ACC112 (cell line): Measurements from ENCODE around the gene RECQL5.

Experiments
- H2AFZ ChIP-seq: fragments of 200-600 bp; sonication (generic); one replicate; pipeline ENCODE4 v1.6.0; 2017; ENCODE audit warnings: antibody characterized with exemption, low read length; ENCODE audit not compliant: unreplicated experiment
- H3K27ac ChIP-seq: fragments of 200-600 bp; sonication (generic); 2 replicates; pipeline ENCODE4 v1.5.1; 2014; ENCODE audit warnings: low read depth, mild to moderate bottlenecking, antibody characterized with exemption, low read length, moderate library complexity
- H3K27me3 ChIP-seq: fragments of 200-600 bp; sonication (generic); 2 replicates; pipeline ENCODE4 v1.6.1; 2014; ENCODE audit warnings: mild to moderate bottlenecking, antibody characterized with exemption, low read length, moderate library complexity, mixed read lengths; ENCODE audit not compliant: insufficient read depth
- H3K36me3 ChIP-seq: fragments of 200-600 bp; sonication (generic); 2 replicates; pipeline ENCODE4 v1.6.1; 2016; ENCODE audit warnings: mild to moderate bottlenecking, antibody characterized with exemption, low read length, moderate library complexity, mixed read lengths; ENCODE audit not compliant: insufficient read depth
- H3K4me1 ChIP-seq: fragments of 200-600 bp; sonication (generic); one replicate; pipeline ENCODE4 v1.6.1; 2016; ENCODE audit warnings: low read length, mixed read lengths; ENCODE audit not compliant: insufficient read depth, unreplicated experiment, control insufficient read depth
- H3K4me3 ChIP-seq: fragments of 200-600 bp; sonication (generic); 2 replicates; pipeline ENCODE4 v1.5.1; 2014; ENCODE audit warnings: mild to moderate bottlenecking, low read depth, low read length
- H3K79me2 ChIP-seq: fragments of 200-600 bp; sonication (generic); one replicate; pipeline ENCODE4 v1.6.0; 2016; ENCODE audit warnings: low read length; ENCODE audit not compliant: control insufficient read depth, unreplicated experiment, insufficient read depth

RECQL5 gene

GRCh38 chr17:75666959-75667790, at the start of gene RECQL5, which contains the start of gene SAP30BP:
Gene RECQL5 (minus strand): TSS chr17:75667154. CDS start chr17:75666557, 597 bp downstream.
Gene SAP30BP (plus strand): TSS chr17:75667338. CDS start chr17:75667373, 35 bp downstream.
- peak within 1 kb of the TSS; percentile 99 for H3K4me3 ChIP-seq
- no peaks in the 10 kb centered on the region for H3K27me3 ChIP-seq
- peak within 1 kb of the TSS; percentile 87 for H2AFZ ChIP-seq
- peaks cover 14% of the 10 kb centered on the region for H3K4me1 ChIP-seq
- H3K27ac ChIP-seq = peak within 1 kb of the TSS; percentile 78
- H3K36me3 ChIP-seq = peaks cover 15% of the 10 kb centered on the region; the same call in 1 of the 2 replicates
- H3K79me2 ChIP-seq = peaks cover 64% of the 10 kb centered on the region

- H3K27ac ChIP-seq = no peak overlapping the region
- H2AFZ ChIP-seq = no peak overlapping the region
- peaks cover 3% of the 10 kb centered on the region for H3K4me1 ChIP-seq
- no peaks in the 10 kb centered on the region for H3K36me3 ChIP-seq
- no peaks in the 10 kb centered on the region for H3K27me3 ChIP-seq
- H3K4me3 ChIP-seq = no peak overlapping the region
- H3K79me2 ChIP-seq = no peaks in the 10 kb centered on the region
Measured at GRCh38 chr17:75712446-75712845, 45.5 kb upstream of the RECQL5 start.

DNA sequence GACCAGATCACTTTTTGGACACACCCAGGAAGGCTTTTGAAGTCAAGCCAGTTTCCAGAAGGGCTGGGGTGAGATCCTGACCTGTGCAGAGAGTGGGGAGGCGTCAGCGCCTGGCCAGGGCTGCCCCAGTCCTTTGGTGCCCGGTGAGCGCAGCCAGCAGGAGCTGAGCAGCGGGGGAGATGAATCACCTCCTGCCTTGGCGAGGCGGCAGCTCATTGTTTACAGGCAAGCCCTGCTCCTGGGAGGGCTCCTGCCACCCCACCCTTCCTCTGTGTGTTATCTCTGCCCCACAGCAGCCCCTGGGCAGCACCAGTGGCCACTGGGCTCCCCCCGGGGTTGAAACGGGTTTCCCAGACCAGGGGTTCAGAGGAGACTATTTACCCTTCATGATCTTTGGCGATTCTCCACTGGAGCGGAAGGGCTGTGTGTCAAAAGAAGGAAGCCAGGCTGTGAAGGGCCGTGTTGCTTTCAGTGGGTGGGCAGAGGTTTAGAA, 40.2 kb upstream of the RECQL5 start:
- no peaks in the 10 kb centered on the region for H3K27me3 ChIP-seq
- H3K27ac ChIP-seq = peak overlapping the region; percentile 9
- no peak overlapping the region for H3K4me3 ChIP-seq
- peaks cover 27% of the 10 kb centered on the region; the same call in 1 of the 2 replicates for H3K36me3 ChIP-seq
- H2AFZ ChIP-seq = no peak overlapping the region
- H3K79me2 ChIP-seq = no peaks in the 10 kb centered on the region
- H3K4me1 ChIP-seq = peaks cover 23% of the 10 kb centered on the region

- H3K4me1 ChIP-seq = peaks cover 23% of the 10 kb centered on the region
- H3K4me3 ChIP-seq = no peak overlapping the region
- H2AFZ ChIP-seq = no peak overlapping the region
- no peaks in the 10 kb centered on the region for H3K27me3 ChIP-seq
- H3K27ac ChIP-seq = no peak overlapping the region
- H3K79me2 ChIP-seq = no peaks in the 10 kb centered on the region
- H3K36me3 ChIP-seq = peaks cover 33% of the 10 kb centered on the region; the same call in 1 of the 2 replicates
Measured at GRCh38 chr17:75706042-75706728, 39.2 kb upstream of the RECQL5 start.

DNA sequence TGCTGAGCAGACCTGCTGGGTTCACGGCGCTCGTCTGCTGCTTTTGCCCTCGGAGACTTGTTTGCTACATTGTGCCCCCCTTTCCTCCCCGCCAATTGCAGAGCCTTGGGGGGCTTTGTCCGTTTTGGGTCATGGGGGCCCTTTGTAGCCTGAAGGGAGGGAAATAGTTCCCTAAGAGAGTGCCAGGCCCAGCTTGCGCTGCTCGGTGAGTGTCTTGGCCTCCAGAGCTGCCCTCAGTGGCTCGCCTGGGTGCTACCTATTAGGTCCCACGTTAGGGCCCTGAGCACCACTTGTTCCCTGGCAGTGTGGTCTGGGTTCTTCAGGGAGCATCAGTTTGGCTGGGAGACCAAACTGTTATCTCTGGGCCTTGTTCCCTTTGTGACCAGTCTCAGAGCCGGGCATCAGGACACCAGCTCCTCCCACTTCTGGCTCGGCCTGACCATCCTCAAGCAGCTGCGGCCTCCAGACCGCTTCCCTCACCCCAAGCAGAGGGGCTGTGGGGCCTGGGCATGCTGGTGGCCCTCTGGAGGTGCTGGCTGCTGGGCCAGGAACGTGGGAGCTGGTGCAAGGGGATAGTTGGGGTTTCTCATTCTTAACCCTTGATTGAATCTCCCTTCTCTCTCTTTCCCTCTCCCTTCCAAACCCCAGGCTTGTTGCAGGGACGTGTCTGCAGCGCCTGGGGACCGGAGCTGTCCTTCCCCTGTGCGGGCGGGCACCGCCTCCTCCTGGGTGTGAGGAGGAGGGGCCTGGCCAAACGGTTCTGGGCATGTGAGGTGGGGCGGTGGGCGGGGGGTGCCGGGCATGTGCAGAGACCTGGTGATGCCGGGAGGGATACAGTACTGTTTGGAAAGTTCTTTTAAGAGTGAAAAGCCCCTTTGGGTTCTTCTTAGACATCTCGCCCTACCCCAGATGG, 38.3 kb upstream of the RECQL5 start:
- no peak overlapping the region for H3K27ac ChIP-seq
- H2AFZ ChIP-seq = no peak overlapping the region
- peaks cover 31% of the 10 kb centered on the region for H3K4me1 ChIP-seq
- no peak overlapping the region for H3K4me3 ChIP-seq
- no peaks in the 10 kb centered on the region for H3K79me2 ChIP-seq
- H3K27me3 ChIP-seq = no peaks in the 10 kb centered on the region
- H3K36me3 ChIP-seq = peaks cover 40% of the 10 kb centered on the region; the same call in 1 of the 2 replicates

DNA sequence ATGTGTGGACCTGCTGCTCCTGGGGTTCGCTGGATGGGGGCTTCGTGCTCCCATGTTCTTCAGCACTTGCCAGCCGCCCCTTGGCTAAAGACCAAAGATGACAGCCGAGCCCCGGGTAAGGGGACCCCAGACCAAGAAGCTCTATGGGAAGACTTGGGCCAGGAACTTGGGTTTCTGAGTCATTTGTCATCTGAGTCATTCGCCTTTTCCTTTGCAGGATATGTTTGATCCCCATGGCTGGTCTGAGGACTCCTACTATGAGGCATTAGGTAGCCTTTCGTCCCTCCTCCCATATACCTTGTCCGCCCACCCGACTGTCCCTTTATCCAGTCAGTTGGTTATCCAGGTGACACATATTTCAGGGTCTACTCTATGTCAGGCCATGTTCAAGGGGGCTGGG, 36.6 kb upstream of the RECQL5 start:
- peaks cover 46% of the 10 kb centered on the region for H3K4me1 ChIP-seq
- H3K4me3 ChIP-seq = no peak overlapping the region
- no peak overlapping the region for H2AFZ ChIP-seq
- H3K79me2 ChIP-seq = peaks cover 8% of the 10 kb centered on the region
- peaks cover 47% of the 10 kb centered on the region; the same call in 1 of the 2 replicates for H3K36me3 ChIP-seq
- no peak overlapping the region for H3K27ac ChIP-seq
- H3K27me3 ChIP-seq = no peaks in the 10 kb centered on the region

- H2AFZ ChIP-seq = no peak overlapping the region
- no peaks in the 10 kb centered on the region for H3K27me3 ChIP-seq
- H3K79me2 ChIP-seq = peaks cover 9% of the 10 kb centered on the region
- peaks cover 47% of the 10 kb centered on the region; the same call in 1 of the 2 replicates for H3K36me3 ChIP-seq
- H3K4me3 ChIP-seq = no peak overlapping the region
- H3K27ac ChIP-seq = no peak overlapping the region
- H3K4me1 ChIP-seq = peaks cover 50% of the 10 kb centered on the region
Measured at GRCh38 chr17:75703191-75703590, 36.2 kb upstream of the RECQL5 start.

GRCh38 chr17:75701288-75701687, 34.3 kb upstream of the RECQL5 start:
- Histone ChIP-seq H3K79me2 (peaks cover 13% of the 10 kb centered on the region), H3K36me3 (peaks cover 40% of the 10 kb centered on the region; the same call in 1 of the 2 replicates), H3K4me1 (peaks cover 40% of the 10 kb centered on the region), H3K27ac (peak overlapping the region; percentile 68), H2AFZ (no peak overlapping the region), H3K4me3 (no peak overlapping the region), H3K27me3 (no peaks in the 10 kb centered on the region)

GRCh38 chr17:75698659-75699058, 31.7 kb upstream of the RECQL5 start:
- no peak overlapping the region for H2AFZ ChIP-seq
- no peak overlapping the region for H3K4me3 ChIP-seq
- H3K36me3 ChIP-seq = peaks cover 34% of the 10 kb centered on the region; the same call in 1 of the 2 replicates
- H3K4me1 ChIP-seq = peaks cover 59% of the 10 kb centered on the region
- H3K27ac ChIP-seq = no peak overlapping the region
- H3K79me2 ChIP-seq = peaks cover 18% of the 10 kb centered on the region
- no peaks in the 10 kb centered on the region for H3K27me3 ChIP-seq
